Esophagus muscularis mucosa (tissue), 4 donors: ENCODE measurements around the gene ASB2.

Source experiments
- EP300 ChIP-seq: sonication (generic); formaldehyde crosslinking; IDR thresholded peaks from one replicate; pipeline ENCODE4 v1.6.1; 2017; ENCODE audit warnings: antibody characterized with exemption
- POLR2A ChIP-seq: fragments of 450-650 bp; IDR thresholded peaks from one replicate; pipeline ENCODE4 v1.6.1; 2017; ENCODE audit warnings: antibody characterized with exemption, moderate library complexity, mild to moderate bottlenecking, low read depth
- POLR2AphosphoS5 ChIP-seq, 2 donors: sonication (generic); formaldehyde crosslinking; IDR thresholded peaks; one replicate each; pipeline ENCODE4 v1.6.1; 2017; ENCODE audit warnings: antibody characterized with exemption in 2 of 2
- TF ChIP-seq, protein P1 (sequence below), 3 experiments: fragments of 200-600 bp in 2 of 3; fragments of 450-650 bp in 1 of 3; sonication (generic) in 2 of 3; IDR thresholded peaks; one replicate each; pipeline ENCODE4 v1.5.1; 2017 to 2019; ENCODE audit warnings: antibody characterized with exemption in 3 of 3, mild to moderate bottlenecking in 2 of 3, moderate library complexity in 1 of 3

DNA sequence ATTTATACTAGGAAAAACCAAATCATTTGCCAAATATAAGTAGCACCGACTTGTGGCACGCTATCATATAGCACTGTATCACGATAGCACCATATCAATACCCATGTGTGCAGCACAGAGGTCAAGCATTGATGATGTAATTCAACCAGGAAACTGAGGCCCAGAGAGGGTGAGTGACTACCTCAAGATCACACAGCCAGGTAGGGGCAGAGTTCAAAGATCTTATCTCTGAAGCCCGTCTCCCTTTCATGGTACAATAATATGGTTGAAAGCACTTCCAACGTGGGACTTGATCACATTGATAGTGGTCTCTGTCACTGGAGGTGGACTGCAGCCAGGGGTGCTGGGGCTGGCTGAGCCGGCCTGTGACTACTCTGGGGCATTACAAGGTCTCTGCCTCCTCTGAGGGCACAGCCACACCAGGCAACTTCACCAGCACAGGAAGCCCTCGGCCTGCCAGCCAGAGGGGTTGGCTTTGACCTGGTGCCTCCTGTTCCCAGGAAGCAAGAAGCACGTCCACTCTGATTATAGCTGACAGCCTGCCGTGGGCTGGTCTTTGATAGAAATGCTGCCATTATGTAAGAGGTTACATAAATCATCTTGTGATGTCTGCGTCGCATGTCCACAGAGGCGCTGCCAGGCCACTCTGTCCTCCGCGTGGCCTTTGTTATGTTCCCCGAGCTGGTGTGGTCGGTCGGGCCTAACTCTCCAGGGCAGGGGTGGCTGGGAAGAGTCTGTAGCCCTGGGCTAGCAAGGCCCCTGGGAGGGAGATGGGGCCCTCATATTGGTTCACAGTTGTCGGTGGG lies 55.2 kb downstream of the ASB2 start:
- TF ChIP-seq, protein P1, sequence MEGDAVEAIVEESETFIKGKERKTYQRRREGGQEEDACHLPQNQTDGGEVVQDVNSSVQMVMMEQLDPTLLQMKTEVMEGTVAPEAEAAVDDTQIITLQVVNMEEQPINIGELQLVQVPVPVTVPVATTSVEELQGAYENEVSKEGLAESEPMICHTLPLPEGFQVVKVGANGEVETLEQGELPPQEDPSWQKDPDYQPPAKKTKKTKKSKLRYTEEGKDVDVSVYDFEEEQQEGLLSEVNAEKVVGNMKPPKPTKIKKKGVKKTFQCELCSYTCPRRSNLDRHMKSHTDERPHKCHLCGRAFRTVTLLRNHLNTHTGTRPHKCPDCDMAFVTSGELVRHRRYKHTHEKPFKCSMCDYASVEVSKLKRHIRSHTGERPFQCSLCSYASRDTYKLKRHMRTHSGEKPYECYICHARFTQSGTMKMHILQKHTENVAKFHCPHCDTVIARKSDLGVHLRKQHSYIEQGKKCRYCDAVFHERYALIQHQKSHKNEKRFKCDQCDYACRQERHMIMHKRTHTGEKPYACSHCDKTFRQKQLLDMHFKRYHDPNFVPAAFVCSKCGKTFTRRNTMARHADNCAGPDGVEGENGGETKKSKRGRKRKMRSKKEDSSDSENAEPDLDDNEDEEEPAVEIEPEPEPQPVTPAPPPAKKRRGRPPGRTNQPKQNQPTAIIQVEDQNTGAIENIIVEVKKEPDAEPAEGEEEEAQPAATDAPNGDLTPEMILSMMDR (IDR thresholded peaks at IDR 0.05) = no peak
- TF ChIP-seq POLR2A = no peak
- TF ChIP-seq POLR2AphosphoS5 (IDR thresholded peaks at IDR 0.05) = no peak
- no peak for TF ChIP-seq EP300
